Thoracic aorta (tissue), 2 donors: ENCODE measurements around the gene CPO. TPM values are rescaled to one million over a fixed set of nuclear protein-coding genes. Genes with fewer than 3 reads are reported as not detected.

ENCODE experiments used
- ATAC-seq: fragments of 150-250 bp; one replicate; pipeline ENCODE4 v1.8.0; 2017; ENCODE audit warnings: low read depth; ENCODE audit not compliant: insufficient number of reproducible peaks, low FRiP score
- DNase-seq: peaks from one replicate; pipeline ENCODE4 v3.0.0-alpha.2; 2020; ENCODE audit warnings: low spot score
- H3K27ac ChIP-seq, 2 donors: fragments of 200-600 bp; sonication (generic); 1 replicate in 1 of 2; 2 replicates in 1 of 2; pipeline ENCODE4 v1.5.1; 2016; ENCODE audit warnings: mild to moderate bottlenecking in 2 of 2, moderate library complexity in 2 of 2
- H3K27me3 ChIP-seq: fragments of 200-600 bp; sonication (generic); replicated peaks from 2 replicates; pipeline ENCODE4 v1.6.0; 2016; ENCODE audit warnings: mild to moderate bottlenecking; ENCODE audit not compliant: insufficient read depth
- H3K36me3 ChIP-seq: fragments of 200-600 bp; sonication (generic); one replicate; pipeline ENCODE4 v1.5.1; 2016
- H3K4me1 ChIP-seq, 2 donors: fragments of 200-600 bp; sonication (generic); 1 replicate in 1 of 2; 2 replicates in 1 of 2; pipeline versions ENCODE4 v1.5.1 to v1.6.0; 2016; ENCODE audit warnings: low read depth in 2 of 2, mild to moderate bottlenecking in 1 of 2; ENCODE audit not compliant: control insufficient read depth in 1 of 2
- H3K4me3 ChIP-seq: fragments of 200-600 bp; sonication (generic); 2 replicates; pipeline ENCODE4 v1.5.1; 2016; ENCODE audit warnings: mild to moderate bottlenecking
- H3K9me3 ChIP-seq: fragments of 200-600 bp; sonication (generic); 2 replicates; pipeline ENCODE4 v1.5.1; 2016
- CTCF ChIP-seq: fragments of 200-600 bp; sonication (generic); IDR thresholded peaks from one replicate; pipeline ENCODE4 v1.5.1; 2019; ENCODE audit warnings: antibody characterized with exemption
- total RNA-seq, 2 donors: library from RNA; depleted of rRNA; stranded (reverse); fragments of >200 nt; gene quantifications; one replicate each; pipeline versions ENCODE4 v1.1.0 to v1.2.3, GENCODE V29; 2016

Gene CPO
- total RNA-seq, 2 donors from 2014 or later, result 3.0 TPM; not detected in 1

GRCh38 chr2:206984206-206984605 is 44.9 kb downstream of the CPO start:
- peaks cover 3 to 14% of the 10 kb centered on the region in 2 donors for H3K4me1 ChIP-seq
- H3K27me3 ChIP-seq, result no peaks in the 10 kb centered on the region
- H3K9me3 ChIP-seq, result no peaks in the 10 kb centered on the region
- no peaks in the 10 kb centered on the region for H3K36me3 ChIP-seq
- no peak overlapping the region for H3K27ac ChIP-seq
- no peak overlapping the region for H3K4me3 ChIP-seq
- no peak for TF ChIP-seq CTCF
- no peak for DNase-seq
- ATAC-seq, result no peak

- Histone ChIP-seq H3K4me1 (peaks cover 2 to 4% of the 10 kb centered on the region in 2 donors), H3K36me3 (no peaks in the 10 kb centered on the region), H3K27me3 (no peaks in the 10 kb centered on the region), H3K4me3 (no peak overlapping the region), H3K9me3 (no peaks in the 10 kb centered on the region), H3K27ac (no peak overlapping the region)
- DNase-seq (no peak), ATAC-seq (no peak)
- no peak for TF ChIP-seq CTCF
Observed at GRCh38 chr2:206986943-206987342, 47.6 kb downstream of the CPO start.

GRCh38 chr2:206987810-206988209 is 48.5 kb downstream of the CPO start:
- TF ChIP-seq CTCF, result no peak
- Histone ChIP-seq H3K9me3 (no peaks in the 10 kb centered on the region), H3K27ac (no peak overlapping the region), H3K36me3 (no peaks in the 10 kb centered on the region), H3K27me3 (no peaks in the 10 kb centered on the region), H3K4me3 (no peak overlapping the region), H3K4me1 (no peaks in the 10 kb centered on the region)
- DNase-seq, result no peak
- no peak for ATAC-seq

DNA sequence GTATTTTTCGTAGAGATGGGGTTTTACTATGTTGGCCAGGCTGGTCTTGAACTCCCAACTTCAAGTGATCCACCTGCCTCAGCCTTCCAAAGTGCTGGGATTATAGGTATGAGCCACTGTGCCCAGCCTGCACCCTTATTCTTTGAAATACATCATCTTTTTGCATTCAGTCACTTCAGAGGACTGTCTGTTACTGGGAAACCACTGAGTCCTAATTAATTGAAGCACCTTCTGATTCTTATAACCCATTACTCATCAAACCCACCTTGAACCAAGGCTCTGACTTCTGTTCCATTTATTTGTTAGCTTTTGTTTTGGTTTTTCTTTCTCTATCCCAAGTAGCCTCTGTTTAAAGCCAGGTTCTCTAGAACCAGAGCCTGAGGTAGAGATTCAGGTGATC is 49.6 kb downstream of the CPO start:
- Histone ChIP-seq H3K36me3 (no peaks in the 10 kb centered on the region), H3K27ac (no peak overlapping the region), H3K4me1 (no peaks in the 10 kb centered on the region), H3K4me3 (no peak overlapping the region), H3K9me3 (no peaks in the 10 kb centered on the region), H3K27me3 (no peaks in the 10 kb centered on the region)
- no peak for ATAC-seq
- no peak for TF ChIP-seq CTCF
- DNase-seq, result no peak

- Histone ChIP-seq H3K4me3 (no peak overlapping the region), H3K9me3 (no peaks in the 10 kb centered on the region), H3K4me1 (no peaks in the 10 kb centered on the region), H3K36me3 (no peaks in the 10 kb centered on the region), H3K27ac (no peak overlapping the region), H3K27me3 (no peaks in the 10 kb centered on the region)
- DNase-seq, result no peak
- peak; percentile 50 for TF ChIP-seq CTCF
- no peak for ATAC-seq
Observed at GRCh38 chr2:206989311-206989710, 50.0 kb downstream of the CPO start.
